Measurements from ENCODE around the gene ZNF638. TPM values are rescaled to one million over a fixed set of nuclear protein-coding genes. Genes with fewer than 3 reads are reported as not detected.

Gene ZNF638
- total and polyA plus RNA-seq, 4 donors = 23.8 to 184 (median 127) TPM

GRCh38 chr2:71472019-71472418 lies 140.4 kb downstream of the ZNF638 start:
- Histone ChIP-seq H3K27me3 (ENCODE audit: control insufficient read depth in 1 of 2, insufficient read depth in 2 of 2, low read length in 1 of 2) (no peaks in the 10 kb centered on the region), H3K27ac (ENCODE audit: low read depth in 1 of 2, low read length in 2 of 2) (no peak overlapping the region), H3K9me3 (ENCODE audit: control insufficient read depth, low read length) (no peaks in the 10 kb centered on the region), H3K4me1 (ENCODE audit: control insufficient read depth in 1 of 2, insufficient read depth in 2 of 2, low read length in 2 of 2) (no peaks in the 10 kb centered on the region), H3K4me3 (ENCODE audit: low read length in 2 of 2) (no peak overlapping the region), H3K36me3 (ENCODE audit: control insufficient read depth in 1 of 2, insufficient read depth in 2 of 2, low read length in 1 of 2) (no peaks in the 10 kb centered on the region)
- no peak for ATAC-seq (ENCODE audit: low FRiP score)
- DNase-seq = no peak
- 55 to 63% methylated on average over 2 of the region's 2 CpGs for WGBS, 2 donors
- intact Hi-C loops (cut with DNase I) = no loop called here

- DNase-seq (no peak), ATAC-seq (ENCODE audit: low FRiP score) (no peak)
- Histone ChIP-seq H3K9me3 (ENCODE audit: control insufficient read depth, low read length) (no peaks in the 10 kb centered on the region), H3K27ac (ENCODE audit: low read depth in 1 of 2, low read length in 2 of 2) (no peak overlapping the region), H3K4me3 (ENCODE audit: low read length in 2 of 2) (no peak overlapping the region), H3K4me1 (ENCODE audit: control insufficient read depth in 1 of 2, insufficient read depth in 2 of 2, low read length in 2 of 2) (no peaks in the 10 kb centered on the region), H3K27me3 (ENCODE audit: control insufficient read depth in 1 of 2, insufficient read depth in 2 of 2, low read length in 1 of 2) (no peaks in the 10 kb centered on the region), H3K36me3 (ENCODE audit: control insufficient read depth in 1 of 2, insufficient read depth in 2 of 2, low read length in 1 of 2) (no peaks in the 10 kb centered on the region)
- intact Hi-C loops (cut with DNase I) = no loop called here
- WGBS, 2 donors = 94 to 95% methylated on average over 9 of the region's 9 CpGs
Observed at GRCh38 chr2:71473346-71474031, 141.9 kb downstream of the ZNF638 start.

- no peaks in the 10 kb centered on the region for H3K36me3 ChIP-seq (ENCODE audit: control insufficient read depth in 1 of 2, insufficient read depth in 2 of 2, low read length in 1 of 2)
- intact Hi-C loops (cut with DNase I) = no loop called here
- 90 to 91% methylated on average over 5 of the region's 5 CpGs for WGBS, 2 donors
- H3K27ac ChIP-seq (ENCODE audit: low read depth in 1 of 2, low read length in 2 of 2) = no peak overlapping the region
- DNase-seq (no peak), ATAC-seq (ENCODE audit: low FRiP score) (no peak)
- H3K27me3 ChIP-seq (ENCODE audit: control insufficient read depth in 1 of 2, insufficient read depth in 2 of 2, low read length in 1 of 2) = no peaks in the 10 kb centered on the region
- H3K9me3 ChIP-seq (ENCODE audit: control insufficient read depth, low read length) = no peaks in the 10 kb centered on the region
- no peaks in the 10 kb centered on the region for H3K4me1 ChIP-seq (ENCODE audit: control insufficient read depth in 1 of 2, insufficient read depth in 2 of 2, low read length in 2 of 2)
- no peak overlapping the region for H3K4me3 ChIP-seq (ENCODE audit: low read length in 2 of 2)
Observed at GRCh38 chr2:71474116-71474743, 142.6 kb downstream of the ZNF638 start.

- DNase-seq (no peak), ATAC-seq (ENCODE audit: low FRiP score) (no peak)
- Histone ChIP-seq H3K27ac (ENCODE audit: low read depth in 1 of 2, low read length in 2 of 2) (no peak overlapping the region), H3K36me3 (ENCODE audit: control insufficient read depth in 1 of 2, insufficient read depth in 2 of 2, low read length in 1 of 2) (no peaks in the 10 kb centered on the region), H3K4me3 (ENCODE audit: low read length in 2 of 2) (no peak overlapping the region), H3K4me1 (ENCODE audit: control insufficient read depth in 1 of 2, insufficient read depth in 2 of 2, low read length in 2 of 2) (no peaks in the 10 kb centered on the region), H3K9me3 (ENCODE audit: control insufficient read depth, low read length) (no peaks in the 10 kb centered on the region), H3K27me3 (ENCODE audit: control insufficient read depth in 1 of 2, insufficient read depth in 2 of 2, low read length in 1 of 2) (no peaks in the 10 kb centered on the region)
- 92 to 94% methylated on average over 10 of the region's 10 CpGs for WGBS, 2 donors
- intact Hi-C loops (cut with DNase I) = no loop called here
Observed at GRCh38 chr2:71474744-71475397, 143.3 kb downstream of the ZNF638 start.

GRCh38 chr2:71476495-71476894 lies 144.9 kb downstream of the ZNF638 start:
- H3K9me3 ChIP-seq (ENCODE audit: control insufficient read depth, low read length) = no peaks in the 10 kb centered on the region
- ATAC-seq (ENCODE audit: low FRiP score) = no peak
- 45 to 50% methylated on average over 1 of the region's 1 CpG for whole genome bisulfite sequencing, 2 donors
- DNase-seq = no peak
- no peak overlapping the region for H3K4me3 ChIP-seq (ENCODE audit: low read length in 2 of 2)
- intact Hi-C loops (cut with DNase I) = no loop called here
- no peaks in the 10 kb centered on the region for H3K36me3 ChIP-seq (ENCODE audit: control insufficient read depth in 1 of 2, insufficient read depth in 2 of 2, low read length in 1 of 2)
- H3K4me1 ChIP-seq (ENCODE audit: control insufficient read depth in 1 of 2, insufficient read depth in 2 of 2, low read length in 2 of 2) = no peaks in the 10 kb centered on the region
- no peaks in the 10 kb centered on the region for H3K27me3 ChIP-seq (ENCODE audit: control insufficient read depth in 1 of 2, insufficient read depth in 2 of 2, low read length in 1 of 2)
- H3K27ac ChIP-seq (ENCODE audit: low read depth in 1 of 2, low read length in 2 of 2) = no peak overlapping the region

- no peaks in the 10 kb centered on the region for H3K4me1 ChIP-seq (ENCODE audit: control insufficient read depth in 1 of 2, insufficient read depth in 2 of 2, low read length in 2 of 2)
- H3K27me3 ChIP-seq (ENCODE audit: control insufficient read depth in 1 of 2, insufficient read depth in 2 of 2, low read length in 1 of 2) = no peaks in the 10 kb centered on the region
- intact Hi-C loops (cut with DNase I) = no loop called here
- no peaks in the 10 kb centered on the region for H3K9me3 ChIP-seq (ENCODE audit: control insufficient read depth, low read length)
- H3K27ac ChIP-seq (ENCODE audit: low read depth in 1 of 2, low read length in 2 of 2) = no peak overlapping the region
- no peaks in the 10 kb centered on the region for H3K36me3 ChIP-seq (ENCODE audit: control insufficient read depth in 1 of 2, insufficient read depth in 2 of 2, low read length in 1 of 2)
- DNase-seq = no peak
- H3K4me3 ChIP-seq (ENCODE audit: low read length in 2 of 2) = no peak overlapping the region
- no peak for ATAC-seq (ENCODE audit: low FRiP score)
- WGBS, 2 donors = 90 to 91% methylated on average over 6 of the region's 6 CpGs
Observed at GRCh38 chr2:71477231-71477691, 145.7 kb downstream of the ZNF638 start.

- no peaks in the 10 kb centered on the region for H3K4me1 ChIP-seq (ENCODE audit: control insufficient read depth in 1 of 2, insufficient read depth in 2 of 2, low read length in 2 of 2)
- WGBS, 2 donors = 76 to 79% methylated on average over 6 of the region's 6 CpGs
- intact Hi-C loops (cut with DNase I) = no loop called here
- DNase-seq (no peak), ATAC-seq (ENCODE audit: low FRiP score) (no peak)
- H3K4me3 ChIP-seq (ENCODE audit: low read length in 2 of 2) = no peak overlapping the region
- no peaks in the 10 kb centered on the region for H3K9me3 ChIP-seq (ENCODE audit: control insufficient read depth, low read length)
- H3K36me3 ChIP-seq (ENCODE audit: control insufficient read depth in 1 of 2, insufficient read depth in 2 of 2, low read length in 1 of 2) = no peaks in the 10 kb centered on the region
- no peaks in the 10 kb centered on the region for H3K27me3 ChIP-seq (ENCODE audit: control insufficient read depth in 1 of 2, insufficient read depth in 2 of 2, low read length in 1 of 2)
- H3K27ac ChIP-seq (ENCODE audit: low read depth in 1 of 2, low read length in 2 of 2) = no peak overlapping the region
Observed at GRCh38 chr2:71478806-71479205, 147.2 kb downstream of the ZNF638 start.

GRCh38 chr2:71479261-71479660 lies 147.7 kb downstream of the ZNF638 start:
- Histone ChIP-seq H3K27me3 (ENCODE audit: control insufficient read depth in 1 of 2, insufficient read depth in 2 of 2, low read length in 1 of 2) (no peaks in the 10 kb centered on the region), H3K9me3 (ENCODE audit: control insufficient read depth, low read length) (no peaks in the 10 kb centered on the region), H3K36me3 (ENCODE audit: control insufficient read depth in 1 of 2, insufficient read depth in 2 of 2, low read length in 1 of 2) (no peaks in the 10 kb centered on the region), H3K27ac (ENCODE audit: low read depth in 1 of 2, low read length in 2 of 2) (no peak overlapping the region), H3K4me1 (ENCODE audit: control insufficient read depth in 1 of 2, insufficient read depth in 2 of 2, low read length in 2 of 2) (no peaks in the 10 kb centered on the region), H3K4me3 (ENCODE audit: low read length in 2 of 2) (no peak overlapping the region)
- DNase-seq = no peak
- WGBS, 2 donors = 91 to 94% methylated on average over 5 of the region's 5 CpGs
- ATAC-seq (ENCODE audit: low FRiP score) = no peak
- intact Hi-C loops (cut with DNase I) = no loop called here

- intact Hi-C loops (cut with DNase I) = no loop called here
- WGBS, 2 donors = 92 to 96% methylated on average over 4 of the region's 4 CpGs
- H3K36me3 ChIP-seq (ENCODE audit: control insufficient read depth in 1 of 2, insufficient read depth in 2 of 2, low read length in 1 of 2) = no peaks in the 10 kb centered on the region
- DNase-seq (no peak), ATAC-seq (ENCODE audit: low FRiP score) (no peak)
- H3K27ac ChIP-seq (ENCODE audit: low read depth in 1 of 2, low read length in 2 of 2) = no peak overlapping the region
- H3K27me3 ChIP-seq (ENCODE audit: control insufficient read depth in 1 of 2, insufficient read depth in 2 of 2, low read length in 1 of 2) = no peaks in the 10 kb centered on the region
- H3K4me1 ChIP-seq (ENCODE audit: control insufficient read depth in 1 of 2, insufficient read depth in 2 of 2, low read length in 2 of 2) = no peaks in the 10 kb centered on the region
- no peaks in the 10 kb centered on the region for H3K9me3 ChIP-seq (ENCODE audit: control insufficient read depth, low read length)
- no peak overlapping the region for H3K4me3 ChIP-seq (ENCODE audit: low read length in 2 of 2)
Observed at GRCh38 chr2:71481111-71481510, 149.5 kb downstream of the ZNF638 start.

All from aorta (tissue), 5 donors.